Colonic mucosa (tissue), 4 donors: ENCODE data around the gene LAMC2. TPM values are rescaled to one million over a fixed set of nuclear protein-coding genes. Genes with fewer than 3 reads are reported as not detected.

ENCODE experiments used
- DNase-seq: peaks from one replicate; pipeline ENCODE4 v3.0.0-alpha.2; 2020
- H3K27ac ChIP-seq: fragments of 200-600 bp; one replicate; pipeline ENCODE4 v1.8.0; 2021
- H3K27me3 ChIP-seq: fragments of 200-600 bp; one replicate; pipeline ENCODE4 v1.8.0; 2021
- H3K36me3 ChIP-seq: fragments of 200-600 bp; one replicate; pipeline ENCODE4 v1.8.0; 2021
- H3K4me1 ChIP-seq: fragments of 200-600 bp; one replicate; pipeline ENCODE4 v1.8.0; 2021; ENCODE audit warnings: mild to moderate bottlenecking
- H3K4me3 ChIP-seq: fragments of 200-600 bp; one replicate; pipeline ENCODE4 v1.8.0; 2021
- H3K9ac ChIP-seq, 2 donors: one replicate each; pipeline ENCODE4 v1.7.0; 2013; ENCODE audit warnings: control low read depth in 2 of 2, low read depth in 2 of 2, low read length in 2 of 2
- H3K9me3 ChIP-seq: fragments of 200-600 bp; one replicate; pipeline ENCODE4 v1.8.0; 2021
- CTCF ChIP-seq: fragments of 200-600 bp; IDR thresholded peaks from one replicate; pipeline ENCODE4 v1.8.0; 2022; ENCODE audit warnings: antibody characterized with exemption, mild to moderate bottlenecking
- intact Hi-C: fragments of 100-400 bp; cut with DNase I; formaldehyde crosslinking; loops from one replicate; pipeline ENCODE4 v1.14.1; 2022
- total RNA-seq, 2 donors: library from RNA; stranded (reverse); fragmentation: NEBNext Ultra II Directional in 1 of 2; extraction: Animal tissue kit (Norgen Biotek cat#: 25700) in 1 of 2; gene quantifications; one replicate each; pipeline ENCODE4 v1.2.1, GENCODE V29; 2021
- donor health status: healthy.
- donor health status: DM: no; HTN: no; CAD: no.
- donor health status: DM: no; HTN: no; CAD: no.

The LAMC2 gene
- total RNA-seq, 2 donors from 2014 or later = 25.3 to 27.7 TPM

DNA sequence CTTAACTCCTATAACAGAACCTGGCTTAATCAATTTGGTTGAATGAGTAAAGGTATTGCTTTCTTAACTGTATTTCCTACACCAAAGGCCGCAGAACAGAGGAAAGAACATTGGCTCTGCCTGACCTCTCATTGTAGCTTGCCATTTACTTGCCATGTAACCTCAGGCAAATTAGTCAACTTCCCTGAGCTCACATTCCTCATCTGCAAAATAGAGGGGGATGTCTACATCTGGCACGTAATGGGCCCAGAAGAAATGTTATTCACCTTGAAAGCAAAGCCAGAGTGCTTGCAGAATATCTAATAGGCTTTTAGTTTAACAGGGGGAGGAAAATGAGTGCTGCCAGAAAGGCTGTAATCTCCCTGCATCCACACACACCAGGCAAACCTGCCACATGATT is 44.3 kb downstream of the LAMC2 start:
- H3K27ac ChIP-seq = no peak overlapping the region
- intact Hi-C loops = no loop called here
- H3K4me3 ChIP-seq = no peak overlapping the region
- no peak overlapping the region for H3K9ac ChIP-seq
- no peak for TF ChIP-seq CTCF
- no peaks in the 10 kb centered on the region for H3K4me1 ChIP-seq
- no peak for DNase-seq
- H3K27me3 ChIP-seq = no peaks in the 10 kb centered on the region
- no peaks in the 10 kb centered on the region for H3K36me3 ChIP-seq
- H3K9me3 ChIP-seq = no peaks in the 10 kb centered on the region

DNA sequence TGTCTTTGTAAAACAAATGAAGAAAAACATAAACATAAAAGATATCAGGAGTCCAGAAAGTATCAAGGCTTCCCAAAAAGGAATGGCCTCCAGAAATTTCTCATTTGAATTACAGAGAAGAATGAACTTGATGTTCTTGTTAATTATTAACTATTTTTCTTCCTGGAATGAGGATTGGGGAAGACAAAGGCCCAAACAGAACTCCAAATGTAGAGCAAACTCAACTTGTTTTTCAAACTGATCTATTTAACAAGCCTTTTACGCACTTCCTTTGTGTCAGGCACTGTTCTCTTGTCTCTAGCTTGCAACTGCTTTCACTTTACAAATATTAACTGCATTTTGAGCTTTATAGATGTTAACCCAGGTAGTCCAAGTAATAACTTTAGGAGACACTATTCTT is 45.5 kb downstream of the LAMC2 start:
- no peak for DNase-seq
- Histone ChIP-seq H3K4me3 (no peak overlapping the region), H3K9me3 (no peaks in the 10 kb centered on the region), H3K27ac (no peak overlapping the region), H3K36me3 (no peaks in the 10 kb centered on the region), H3K4me1 (no peaks in the 10 kb centered on the region), H3K27me3 (no peaks in the 10 kb centered on the region), H3K9ac (no peak overlapping the region)
- intact Hi-C loops = no loop called here
- TF ChIP-seq CTCF = no peak

GRCh38 chr1:183233113-183233512 is 47.0 kb downstream of the LAMC2 start:
- no peaks in the 10 kb centered on the region for H3K36me3 ChIP-seq
- intact Hi-C loops = no loop called here
- H3K4me3 ChIP-seq = no peak overlapping the region
- DNase-seq = no peak
- no peak overlapping the region for H3K27ac ChIP-seq
- no peaks in the 10 kb centered on the region for H3K4me1 ChIP-seq
- no peak for TF ChIP-seq CTCF
- no peaks in the 10 kb centered on the region for H3K27me3 ChIP-seq
- H3K9ac ChIP-seq = no peak overlapping the region
- H3K9me3 ChIP-seq = no peaks in the 10 kb centered on the region

DNA sequence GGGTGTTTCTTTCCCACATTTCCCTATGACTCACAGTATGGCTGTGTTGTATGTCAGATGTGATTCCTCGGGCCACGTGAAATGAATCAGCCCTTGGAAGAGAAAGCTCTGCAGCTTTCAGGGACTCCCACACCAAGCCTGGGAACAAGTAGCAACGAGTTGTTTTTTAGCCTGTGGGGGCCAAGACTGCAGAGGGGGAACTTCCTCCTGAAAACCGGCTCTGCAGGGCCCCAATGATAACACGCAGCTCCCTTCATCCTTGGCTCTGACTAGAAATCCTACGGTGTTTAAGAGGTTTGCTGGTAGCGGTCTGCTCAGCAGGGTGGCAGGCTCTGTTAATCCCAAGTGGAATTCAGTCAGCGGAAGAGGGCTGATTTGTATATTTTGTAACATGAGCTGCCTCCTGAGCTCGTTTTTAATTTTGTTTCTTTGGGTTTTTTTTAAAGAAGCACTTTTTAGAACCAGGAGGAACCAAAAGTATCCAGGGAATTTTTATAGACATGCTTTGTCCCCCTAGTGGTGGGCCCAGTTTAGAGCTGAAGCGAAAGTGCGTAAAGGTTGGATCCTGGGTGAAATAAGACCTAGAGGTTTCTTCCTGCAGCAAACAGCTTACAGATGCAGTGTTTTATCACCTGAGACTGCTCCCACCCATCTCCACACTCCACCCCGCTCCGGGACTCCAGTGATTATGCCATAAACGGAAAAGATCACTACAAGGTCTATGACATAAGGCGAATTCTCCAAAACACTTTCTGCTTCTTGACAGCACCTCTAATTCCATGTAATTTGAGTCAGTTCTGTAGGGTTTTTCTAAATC is 48.8 kb downstream of the LAMC2 start:
- H3K9me3 ChIP-seq = no peaks in the 10 kb centered on the region
- H3K4me1 ChIP-seq = no peaks in the 10 kb centered on the region
- no peaks in the 10 kb centered on the region for H3K27me3 ChIP-seq
- peak; percentile 38 for DNase-seq
- peak overlapping the region in 1 of 2 donors; percentile 9 for H3K9ac ChIP-seq
- intact Hi-C loops = no loop called here
- H3K36me3 ChIP-seq = no peaks in the 10 kb centered on the region
- H3K27ac ChIP-seq = peak overlapping the region; percentile 43
- no peak overlapping the region for H3K4me3 ChIP-seq
- TF ChIP-seq CTCF = peak; percentile 26

- Histone ChIP-seq H3K4me1 (no peaks in the 10 kb centered on the region), H3K9me3 (no peaks in the 10 kb centered on the region), H3K36me3 (no peaks in the 10 kb centered on the region), H3K4me3 (no peak overlapping the region), H3K9ac (peak overlapping the region in 1 of 2 donors; percentile 9), H3K27me3 (no peaks in the 10 kb centered on the region), H3K27ac (peak overlapping the region; percentile 43)
- intact Hi-C loops = no loop called here
- TF ChIP-seq CTCF = no peak
- no peak for DNase-seq
Measured at GRCh38 chr1:183235503-183235902, 49.4 kb downstream of the LAMC2 start.
